Limb (tissue), 2 donors: ENCODE measurements around the gene CD79B.
"Not testable (repeated sequence)": the region's sequence is repeated elsewhere in the genome, so short reads cannot be mapped to it uniquely, and the experiment has no call there.

Source experiments
- DNase-seq, 2 donors: peaks; one replicate each; pipeline ENCODE4 v3.0.0-alpha.2; 2016; ENCODE audit errors: extremely low spot score in 2 of 2

Gene CD79B

GRCh38 chr17:63933598-63933997 is 1.5 kb upstream of the CD79B start:
- no peak for DNase-seq

DNA sequence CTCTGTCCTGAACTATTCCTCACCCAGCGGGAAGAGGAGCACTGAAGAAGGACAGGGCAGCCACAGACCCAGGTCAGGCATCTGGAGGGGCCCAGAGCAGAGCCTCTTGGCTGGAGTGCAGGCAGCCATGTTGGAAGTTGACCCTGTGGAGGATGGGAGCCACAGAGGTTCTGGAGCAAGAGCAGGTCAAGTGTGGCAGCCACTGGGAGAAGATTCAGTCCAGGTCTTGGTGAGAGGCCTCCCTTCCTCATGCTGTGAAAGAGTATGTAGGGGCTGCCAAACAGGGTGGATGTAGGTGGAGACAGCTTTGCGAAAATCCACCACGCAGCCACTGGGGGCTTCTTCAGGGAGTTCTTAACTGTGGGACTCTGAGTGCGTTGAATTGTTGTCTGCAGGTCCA is 590 bp upstream of the CD79B start:
- DNase-seq = no peak

GRCh38 chr17:63930951-63931575 is 1.1 kb downstream of the CD79B start:
- DNase-seq = no peak

DNA sequence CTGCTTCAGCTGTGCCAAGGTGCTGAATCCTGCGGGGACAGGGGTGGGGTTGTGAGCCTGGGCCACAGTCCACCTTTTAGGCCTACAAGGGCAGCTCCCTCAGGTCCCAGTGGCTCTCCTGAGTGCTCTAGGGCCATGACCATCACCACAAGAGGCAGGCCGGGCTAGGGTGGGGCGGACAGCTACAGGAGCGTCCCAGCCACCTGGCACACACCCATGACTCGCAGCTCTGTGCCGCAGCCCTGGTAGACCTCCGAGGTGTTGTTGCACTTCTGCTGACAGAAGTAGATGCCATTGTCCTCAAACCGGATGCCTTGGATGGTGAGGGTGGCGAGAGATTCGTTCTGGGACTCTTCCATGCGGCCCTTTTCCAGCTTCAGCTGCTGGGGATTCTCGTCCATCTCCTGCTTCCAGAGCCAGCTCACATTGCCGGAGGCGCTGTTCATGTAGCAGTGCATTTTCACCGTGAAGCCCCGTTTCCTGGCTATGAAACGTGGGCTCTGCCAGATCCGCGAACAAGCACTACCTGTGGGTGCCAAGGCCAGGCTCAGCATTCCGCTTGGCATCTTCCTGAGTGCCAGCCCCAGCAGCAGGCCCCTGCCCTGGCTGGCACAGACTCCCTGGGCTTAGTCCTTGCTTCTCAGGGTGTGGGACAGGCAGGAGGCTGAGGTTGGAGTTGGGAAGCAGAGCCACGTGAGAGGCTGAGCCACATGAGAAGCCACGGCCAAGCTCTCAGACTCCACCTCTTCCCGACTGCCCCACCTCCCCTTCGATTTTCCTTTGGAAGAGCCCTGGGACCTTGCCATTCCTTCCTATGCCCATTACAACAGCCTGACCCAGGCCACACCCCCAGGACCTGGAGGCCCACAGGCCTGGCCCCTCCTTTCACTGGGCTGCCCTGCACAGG is 2.0 kb downstream of the CD79B start:
- no peak for DNase-seq

DNA sequence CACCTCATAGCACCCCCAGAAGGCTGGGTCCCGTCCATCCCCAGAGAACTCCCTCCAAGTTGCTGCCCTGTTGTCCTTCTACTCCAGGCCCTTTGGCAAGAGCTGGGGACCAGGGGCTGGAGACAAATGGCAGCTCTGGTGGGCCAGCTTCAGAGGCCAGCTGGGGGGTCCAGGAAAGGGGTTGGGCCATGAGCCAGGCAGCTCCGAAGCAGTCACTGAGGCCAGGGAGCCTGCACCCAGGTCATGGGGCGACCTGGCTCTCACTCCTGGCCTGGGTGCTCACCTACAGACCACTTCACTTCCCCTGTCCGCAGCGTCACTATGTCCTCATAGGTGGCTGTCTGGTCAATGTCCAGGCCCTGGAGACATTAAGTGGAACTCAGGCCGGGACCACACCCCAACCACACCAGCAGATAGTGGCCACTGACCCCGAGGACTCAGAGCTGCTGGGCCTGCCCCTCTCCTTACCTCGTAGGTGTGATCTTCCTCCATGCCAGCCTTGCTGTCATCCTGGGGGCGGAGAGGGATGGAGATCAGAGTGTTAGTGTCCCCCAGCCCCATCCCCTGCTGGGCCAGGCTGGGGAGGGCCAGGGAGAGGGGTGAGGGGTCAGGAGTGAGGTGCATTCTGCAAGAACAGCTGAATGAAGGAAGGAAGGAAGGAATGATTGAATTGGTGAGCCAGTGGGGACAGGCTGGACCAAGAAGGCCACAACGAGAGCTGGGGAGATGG is 3.0 kb downstream of the CD79B start:
- DNase-seq = no peak

DNA sequence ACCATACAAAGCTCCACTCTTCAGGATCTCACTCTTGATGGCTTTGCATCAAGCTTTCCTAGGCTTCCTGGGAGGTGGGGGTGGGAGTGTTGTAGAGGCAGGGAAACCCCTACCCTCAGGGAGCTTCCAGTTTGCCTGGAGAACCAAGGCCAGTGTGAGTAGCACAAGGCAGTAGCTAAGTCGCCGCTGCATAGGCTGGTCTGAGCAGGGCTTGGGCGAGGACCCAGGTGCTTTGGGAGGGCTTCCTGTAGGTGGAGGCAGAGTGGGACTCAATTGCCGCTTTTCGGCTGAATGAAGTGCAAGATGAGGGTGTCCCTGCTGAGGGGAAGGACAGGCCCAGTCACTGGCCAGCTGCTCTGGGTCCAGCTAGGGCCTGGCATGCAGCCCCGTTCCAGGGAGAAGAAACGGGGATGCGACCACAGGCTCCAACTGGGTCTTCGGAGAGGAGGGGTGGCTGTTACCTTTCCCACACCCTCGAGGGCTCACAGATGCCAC is 3.9 kb downstream of the CD79B start:
- DNase-seq = no peak

- DNase-seq = no peak
These were observed 4.5 kb downstream of the CD79B start for GRCh38 chr17:63927464-63928171.

GRCh38 chr17:63926164-63926563 is 6.0 kb downstream of the CD79B start:
- DNase-seq = no peak

DNA sequence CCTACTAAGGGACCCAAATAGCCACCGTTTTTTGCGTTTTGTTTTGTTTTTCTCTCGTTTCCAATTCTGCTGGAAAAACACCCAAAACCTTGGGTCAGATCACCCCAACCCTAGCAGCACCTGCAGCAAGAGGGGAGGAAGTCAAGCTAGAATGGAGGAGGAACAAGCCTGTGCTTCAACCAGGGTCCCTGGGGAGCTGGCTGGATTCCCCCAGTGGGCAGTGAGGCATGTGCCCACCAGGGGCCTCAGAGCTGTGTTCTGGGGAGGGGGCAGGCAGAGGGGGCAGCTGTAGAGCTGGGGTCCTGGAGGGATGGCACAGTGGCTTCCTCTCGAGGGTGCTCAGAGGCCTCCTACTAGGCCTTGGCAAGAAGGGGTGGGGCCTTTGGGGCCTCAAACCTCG is 6.5 kb downstream of the CD79B start:
- DNase-seq = no peak

- not testable (repeated sequence) for DNase-seq
These were observed 9.7 kb downstream of the CD79B start for GRCh38 chr17:63922402-63922801.

GRCh38 chr17:63920779-63921178 is 11.4 kb downstream of the CD79B start:
- DNase-seq = not testable (repeated sequence)

- DNase-seq = not testable (repeated sequence)
These were observed 12.1 kb downstream of the CD79B start for GRCh38 chr17:63920050-63920449.

- peak; percentile 34 to 64 for DNase-seq
These were observed 12.8 kb downstream of the CD79B start for GRCh38 chr17:63919311-63919723.

DNA sequence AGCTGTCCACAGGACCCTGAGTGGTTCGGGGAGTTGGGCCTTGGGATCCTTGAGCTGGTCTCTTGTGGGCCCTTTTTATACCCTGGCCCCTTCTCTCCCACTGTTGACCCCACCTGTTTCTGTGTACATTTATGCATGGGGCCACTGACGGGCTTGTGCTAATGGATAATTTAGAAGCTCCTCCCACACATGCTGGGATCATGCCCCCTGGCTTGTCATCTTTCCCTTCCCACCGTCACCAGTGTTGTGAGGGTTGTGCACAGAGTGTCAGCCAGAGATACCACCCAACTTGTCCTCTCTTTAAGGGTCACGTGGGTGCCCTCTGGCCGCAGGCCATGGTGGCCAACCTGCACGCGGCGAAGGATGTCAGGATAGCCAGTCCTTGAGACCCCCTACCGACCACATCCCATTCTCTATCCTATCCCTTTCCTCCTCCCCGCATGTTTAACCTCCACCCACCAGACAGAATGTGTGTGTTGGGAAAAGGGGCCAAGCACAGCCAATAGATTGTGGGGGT is 13.3 kb downstream of the CD79B start, which contains the start of gene GH1:
Gene GH1 (minus strand): TSS at position 51 of the 517 bp plus-strand sequence. CDS start 63 bp downstream, outside the sequence.
- not testable (repeated sequence) for DNase-seq

DNA sequence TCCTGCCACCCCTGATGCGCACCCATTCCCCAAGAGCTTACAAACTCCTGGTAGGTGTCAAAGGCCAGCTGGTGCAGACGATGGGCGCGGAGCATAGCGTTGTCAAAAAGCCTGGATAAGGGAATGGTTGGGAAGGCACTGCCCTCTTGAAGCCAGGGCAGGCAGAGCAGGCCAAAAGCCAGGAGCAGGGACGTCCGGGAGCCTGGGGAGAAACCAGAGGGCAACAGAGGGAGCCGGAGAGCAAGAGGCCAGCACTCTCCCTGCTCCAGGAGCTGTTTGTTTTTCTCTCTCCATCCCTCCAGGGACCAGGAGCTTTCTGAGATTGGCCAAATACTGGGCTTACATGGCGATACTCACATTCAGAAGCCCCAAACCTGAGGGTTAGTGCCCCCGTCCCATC is 13.8 kb downstream of the CD79B start:
- no peak for DNase-seq

DNA sequence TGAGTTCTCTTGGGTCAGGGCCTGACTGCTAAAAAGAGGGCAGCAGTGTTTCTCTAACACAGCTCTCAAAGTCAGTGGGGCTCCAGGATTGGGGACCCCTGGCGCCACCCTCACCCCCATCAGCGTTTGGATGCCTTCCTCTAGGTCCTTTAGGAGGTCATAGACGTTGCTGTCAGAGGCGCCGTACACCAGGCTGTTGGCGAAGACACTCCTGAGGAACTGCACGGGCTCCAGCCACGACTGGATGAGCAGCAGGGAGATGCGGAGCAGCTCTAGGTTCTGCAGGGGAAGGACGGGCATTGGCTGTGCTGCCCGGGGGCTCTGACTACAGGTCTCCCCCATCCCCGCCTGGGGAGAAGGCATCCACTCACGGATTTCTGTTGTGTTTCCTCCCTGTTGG is 14.5 kb downstream of the CD79B start:
- DNase-seq = no peak

DNA sequence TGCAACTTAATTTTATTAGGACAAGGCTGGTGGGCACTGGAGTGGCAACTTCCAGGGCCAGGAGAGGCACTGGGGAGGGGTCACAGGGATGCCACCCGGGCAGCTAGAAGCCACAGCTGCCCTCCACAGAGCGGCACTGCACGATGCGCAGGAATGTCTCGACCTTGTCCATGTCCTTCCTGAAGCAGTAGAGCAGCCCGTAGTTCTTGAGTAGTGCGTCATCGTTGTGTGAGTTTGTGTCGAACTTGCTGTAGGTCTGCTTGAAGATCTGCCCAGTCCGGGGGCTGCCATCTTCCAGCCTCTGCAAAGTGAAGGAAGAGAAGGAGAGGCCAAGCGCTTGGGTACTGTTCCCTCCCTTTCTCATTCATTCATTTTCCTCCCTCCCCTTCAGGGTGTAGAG is 14.9 kb downstream of the CD79B start:
- not testable (repeated sequence) for DNase-seq

GRCh38 chr17:63916566-63917185 is 15.5 kb downstream of the CD79B start:
- no peak for DNase-seq

- not testable (repeated sequence) for DNase-seq
These were observed 16.4 kb downstream of the CD79B start for GRCh38 chr17:63915753-63916152.

DNA sequence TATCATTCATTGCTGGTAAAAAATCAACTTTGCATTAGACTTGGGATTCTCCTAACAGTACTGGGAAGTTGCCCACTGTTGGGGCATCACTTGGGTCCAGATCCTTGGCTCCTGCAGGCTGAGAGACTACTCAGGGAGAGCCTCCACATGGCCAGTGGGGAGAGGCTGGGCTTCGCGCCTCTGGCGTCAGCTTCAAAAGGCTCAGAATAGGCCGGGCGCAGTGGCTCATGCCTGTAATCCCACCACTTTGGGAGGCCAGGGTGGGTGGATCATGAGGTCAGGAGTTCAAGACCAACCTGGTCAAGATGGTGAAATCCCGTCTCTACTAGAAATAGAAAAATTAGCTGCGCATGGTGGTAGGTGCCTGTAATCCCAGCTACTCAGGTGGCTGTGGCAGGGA is 17.7 kb downstream of the CD79B start:
- DNase-seq = no peak
